ENCODE results near the gene PSMC3.

PSMC3 gene

GRCh38 chr11:47369676-47370075 is 56.6 kb downstream of the PSMC3 start:
- Histone ChIP-seq H3F3A (ENCODE audit: control insufficient read depth, insufficient read depth) (no peaks in the 10 kb centered on the region), H4K20me1 (ENCODE audit: control insufficient read depth, insufficient read depth, low read depth, low read length) (no peaks in the 10 kb centered on the region), H3K4me2 (ENCODE audit: low read length) (no peak overlapping the region), H3K4me1 (ENCODE audit: control insufficient read depth, low read length) (peaks cover 21% of the 10 kb centered on the region), H3K27me3 (ENCODE audit: control insufficient read depth, low read length) (no peaks in the 10 kb centered on the region), H3K27ac (ENCODE audit: low read depth, low read length) (no peak overlapping the region), H3K9me2 (replicated peaks; ENCODE audit: control insufficient read depth, low read length) (no peaks in the 10 kb centered on the region), H3K4me3 (ENCODE audit: low read length) (no peak overlapping the region), H3K79me2 (ENCODE audit: control insufficient read depth, low read length) (peaks cover 69% of the 10 kb centered on the region), H3K36me3 (ENCODE audit: control insufficient read depth, low read length) (peaks cover 67% of the 10 kb centered on the region), H3K9me3 (ENCODE audit: control insufficient read depth, insufficient read depth, low read length) (no peaks in the 10 kb centered on the region)
- no peak for TF ChIP-seq EZH2phosphoT487 (IDR thresholded peaks at IDR 0.05; ENCODE audit: borderline replicate concordance, low read length)
- TF ChIP-seq, protein P1, sequence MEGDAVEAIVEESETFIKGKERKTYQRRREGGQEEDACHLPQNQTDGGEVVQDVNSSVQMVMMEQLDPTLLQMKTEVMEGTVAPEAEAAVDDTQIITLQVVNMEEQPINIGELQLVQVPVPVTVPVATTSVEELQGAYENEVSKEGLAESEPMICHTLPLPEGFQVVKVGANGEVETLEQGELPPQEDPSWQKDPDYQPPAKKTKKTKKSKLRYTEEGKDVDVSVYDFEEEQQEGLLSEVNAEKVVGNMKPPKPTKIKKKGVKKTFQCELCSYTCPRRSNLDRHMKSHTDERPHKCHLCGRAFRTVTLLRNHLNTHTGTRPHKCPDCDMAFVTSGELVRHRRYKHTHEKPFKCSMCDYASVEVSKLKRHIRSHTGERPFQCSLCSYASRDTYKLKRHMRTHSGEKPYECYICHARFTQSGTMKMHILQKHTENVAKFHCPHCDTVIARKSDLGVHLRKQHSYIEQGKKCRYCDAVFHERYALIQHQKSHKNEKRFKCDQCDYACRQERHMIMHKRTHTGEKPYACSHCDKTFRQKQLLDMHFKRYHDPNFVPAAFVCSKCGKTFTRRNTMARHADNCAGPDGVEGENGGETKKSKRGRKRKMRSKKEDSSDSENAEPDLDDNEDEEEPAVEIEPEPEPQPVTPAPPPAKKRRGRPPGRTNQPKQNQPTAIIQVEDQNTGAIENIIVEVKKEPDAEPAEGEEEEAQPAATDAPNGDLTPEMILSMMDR (IDR thresholded peaks at IDR 0.05; ENCODE audit: low read depth, low read length, poor library complexity, severe bottlenecking): no peak
